Breast epithelium (tissue), 4 donors: ENCODE results near the gene NUP43. TPM values are rescaled to one million over a fixed set of nuclear protein-coding genes. Genes with fewer than 3 reads are reported as not detected.

Source experiments
- DNase-seq, 2 donors: peaks; one replicate each; pipeline ENCODE4 v3.0.0-alpha.2; 2019; ENCODE audit warnings: low spot score in 2 of 2
- H3K27ac ChIP-seq, 2 donors: fragments of 200-600 bp; sonication (generic) in 1 of 2; one replicate each; pipeline ENCODE4 v1.5.1; 2016 to 2019; ENCODE audit warnings: mild to moderate bottlenecking in 1 of 2
- H3K27me3 ChIP-seq, 2 donors: fragments of 200-600 bp; sonication (generic) in 1 of 2; one replicate each; pipeline versions ENCODE4 v1.5.1 to v1.6.0; 2017 to 2019; ENCODE audit warnings: control low read depth in 1 of 2, mild to moderate bottlenecking in 1 of 2
- H3K36me3 ChIP-seq: fragments of 200-600 bp; one replicate; pipeline ENCODE4 v1.5.1; 2019
- H3K4me1 ChIP-seq, 2 donors: fragments of 200-600 bp; sonication (generic); one replicate each; pipeline ENCODE4 v1.5.1; 2016 to 2019; ENCODE audit warnings: control low read depth in 1 of 2
- H3K4me3 ChIP-seq, 3 donors: fragments of 200-600 bp; sonication (generic); 1 replicate in 2 of 3; 2 replicates in 1 of 3; pipeline ENCODE4 v1.5.1; 2016 to 2019; ENCODE audit warnings: mild to moderate bottlenecking in 3 of 3, moderate library complexity in 2 of 3
- H3K9me3 ChIP-seq, 2 donors: fragments of 200-600 bp; sonication (generic) in 1 of 2; one replicate each; pipeline ENCODE4 v1.5.1; 2016 to 2019; ENCODE audit warnings: control low read depth in 1 of 2
- POLR2A ChIP-seq: fragments of 450-650 bp; IDR thresholded peaks from one replicate; pipeline ENCODE4 v1.6.1; 2016; ENCODE audit warnings: antibody characterized with exemption, mild to moderate bottlenecking, moderate library complexity
- POLR2AphosphoS5 ChIP-seq, 3 donors: sonication (generic); formaldehyde crosslinking; IDR thresholded peaks; one replicate each; pipeline ENCODE4 v1.6.1; 2017; ENCODE audit warnings: antibody characterized with exemption in 3 of 3
- intact Hi-C: fragments of 100-400 bp; cut with DNase I; formaldehyde crosslinking; loops from one replicate; pipeline ENCODE4 v1.15.1; 2023; ENCODE audit warnings: low total_unique reads
- total RNA-seq, 3 donors: library from RNA; depleted of rRNA; stranded (reverse); fragments of >200 nt; gene quantifications; one replicate each; pipeline ENCODE4 v1.1.0, GENCODE V29; 2016
- TF ChIP-seq, protein P1 (sequence below), 3 donors: fragments of 450-650 bp; IDR thresholded peaks; one replicate each; pipeline ENCODE4 v1.5.1; 2016 to 2017; ENCODE audit warnings: antibody characterized with exemption in 3 of 3, mild to moderate bottlenecking in 3 of 3, moderate library complexity in 3 of 3

The NUP43 gene
- total RNA-seq, 3 donors from 2014 or later = 15.5 to 27.8 (median 22.6) TPM

DNA sequence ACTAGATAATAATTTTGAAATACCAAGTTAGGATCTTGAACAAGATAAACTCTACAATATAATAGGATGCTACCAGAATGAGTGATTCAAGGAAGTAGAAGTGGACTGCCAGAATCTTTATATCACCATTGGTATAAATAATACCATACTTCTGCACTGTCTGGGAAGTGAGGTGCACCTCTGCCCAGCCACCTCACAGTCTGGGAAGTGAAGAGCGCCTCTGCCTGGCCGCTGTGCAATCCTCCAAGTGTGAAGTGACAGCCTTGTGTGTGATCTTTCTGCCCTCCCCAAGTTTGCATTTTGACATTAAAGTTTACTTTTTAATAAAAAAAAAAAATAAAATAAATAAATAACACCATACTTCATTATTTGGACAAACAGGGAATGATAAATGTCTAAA lies 47.2 kb downstream of the NUP43 start:
- H3K36me3 ChIP-seq = no peaks in the 10 kb centered on the region
- H3K4me1 ChIP-seq = no peaks in the 10 kb centered on the region
- no peaks in the 10 kb centered on the region for H3K27me3 ChIP-seq
- no peak for TF ChIP-seq POLR2AphosphoS5 (IDR thresholded peaks at IDR 0.05)
- TF ChIP-seq, protein P1, sequence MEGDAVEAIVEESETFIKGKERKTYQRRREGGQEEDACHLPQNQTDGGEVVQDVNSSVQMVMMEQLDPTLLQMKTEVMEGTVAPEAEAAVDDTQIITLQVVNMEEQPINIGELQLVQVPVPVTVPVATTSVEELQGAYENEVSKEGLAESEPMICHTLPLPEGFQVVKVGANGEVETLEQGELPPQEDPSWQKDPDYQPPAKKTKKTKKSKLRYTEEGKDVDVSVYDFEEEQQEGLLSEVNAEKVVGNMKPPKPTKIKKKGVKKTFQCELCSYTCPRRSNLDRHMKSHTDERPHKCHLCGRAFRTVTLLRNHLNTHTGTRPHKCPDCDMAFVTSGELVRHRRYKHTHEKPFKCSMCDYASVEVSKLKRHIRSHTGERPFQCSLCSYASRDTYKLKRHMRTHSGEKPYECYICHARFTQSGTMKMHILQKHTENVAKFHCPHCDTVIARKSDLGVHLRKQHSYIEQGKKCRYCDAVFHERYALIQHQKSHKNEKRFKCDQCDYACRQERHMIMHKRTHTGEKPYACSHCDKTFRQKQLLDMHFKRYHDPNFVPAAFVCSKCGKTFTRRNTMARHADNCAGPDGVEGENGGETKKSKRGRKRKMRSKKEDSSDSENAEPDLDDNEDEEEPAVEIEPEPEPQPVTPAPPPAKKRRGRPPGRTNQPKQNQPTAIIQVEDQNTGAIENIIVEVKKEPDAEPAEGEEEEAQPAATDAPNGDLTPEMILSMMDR (IDR thresholded peaks at IDR 0.05) = no peak
- TF ChIP-seq POLR2A = no peak
- H3K4me3 ChIP-seq = no peak overlapping the region
- no peak overlapping the region for H3K27ac ChIP-seq
- intact Hi-C loops = no loop called here
- no peaks in the 10 kb centered on the region for H3K9me3 ChIP-seq
- no peak for DNase-seq

DNA sequence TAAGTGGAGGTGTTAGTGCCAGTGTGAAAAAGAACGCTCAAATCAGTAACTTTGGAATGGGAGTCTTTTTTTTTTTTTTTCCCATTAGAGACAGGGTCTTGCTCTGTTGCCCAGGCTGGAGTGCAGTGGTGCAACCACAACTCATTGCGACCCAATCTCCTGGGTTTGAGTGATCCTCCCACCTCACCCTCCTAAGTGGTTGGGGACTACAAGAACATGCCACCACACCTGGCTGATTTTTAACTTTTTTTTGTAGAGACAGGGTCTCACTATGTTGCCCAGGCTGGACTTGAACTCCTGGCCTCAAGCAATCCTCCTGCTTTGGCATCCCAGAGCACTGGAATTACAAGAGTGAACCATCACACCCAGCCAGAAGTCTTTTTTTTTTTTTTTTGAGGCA lies 48.2 kb downstream of the NUP43 start:
- DNase-seq = no peak
- no peaks in the 10 kb centered on the region for H3K36me3 ChIP-seq
- TF ChIP-seq POLR2AphosphoS5 (IDR thresholded peaks at IDR 0.05) = no peak
- TF ChIP-seq POLR2A = no peak
- TF ChIP-seq, protein P1 (IDR thresholded peaks at IDR 0.05) = no peak
- H3K27me3 ChIP-seq = no peaks in the 10 kb centered on the region
- H3K9me3 ChIP-seq = no peaks in the 10 kb centered on the region
- no peak overlapping the region for H3K27ac ChIP-seq
- no peak overlapping the region for H3K4me3 ChIP-seq
- intact Hi-C loops = no loop called here
- no peaks in the 10 kb centered on the region for H3K4me1 ChIP-seq

DNA sequence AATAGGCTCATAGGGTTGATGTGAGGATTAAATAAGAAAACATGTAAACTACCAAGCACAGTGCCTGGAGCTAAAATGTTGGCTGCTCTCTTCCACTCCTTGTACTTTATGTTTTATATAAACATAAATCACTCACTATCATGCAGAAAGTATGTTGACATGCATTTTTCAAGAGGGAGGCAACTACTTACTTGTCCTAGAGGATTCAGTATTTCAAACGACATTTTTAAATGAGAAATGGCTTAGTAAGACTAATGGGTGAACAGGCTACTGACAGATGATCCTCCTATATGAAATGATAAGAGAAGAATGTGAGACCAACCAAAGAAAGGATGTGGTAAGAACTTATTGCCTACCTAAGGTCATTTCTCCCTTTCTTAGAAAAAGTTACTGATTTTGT lies 49.4 kb downstream of the NUP43 start:
- H3K4me1 ChIP-seq = no peaks in the 10 kb centered on the region
- H3K36me3 ChIP-seq = no peaks in the 10 kb centered on the region
- no peak overlapping the region for H3K27ac ChIP-seq
- DNase-seq = no peak
- intact Hi-C loops = no loop called here
- H3K4me3 ChIP-seq = no peak overlapping the region
- H3K27me3 ChIP-seq = no peaks in the 10 kb centered on the region
- no peaks in the 10 kb centered on the region for H3K9me3 ChIP-seq
- TF ChIP-seq POLR2AphosphoS5 (IDR thresholded peaks at IDR 0.05) (no peak), POLR2A (no peak)
- TF ChIP-seq, protein P1 (IDR thresholded peaks at IDR 0.05) = no peak

DNA sequence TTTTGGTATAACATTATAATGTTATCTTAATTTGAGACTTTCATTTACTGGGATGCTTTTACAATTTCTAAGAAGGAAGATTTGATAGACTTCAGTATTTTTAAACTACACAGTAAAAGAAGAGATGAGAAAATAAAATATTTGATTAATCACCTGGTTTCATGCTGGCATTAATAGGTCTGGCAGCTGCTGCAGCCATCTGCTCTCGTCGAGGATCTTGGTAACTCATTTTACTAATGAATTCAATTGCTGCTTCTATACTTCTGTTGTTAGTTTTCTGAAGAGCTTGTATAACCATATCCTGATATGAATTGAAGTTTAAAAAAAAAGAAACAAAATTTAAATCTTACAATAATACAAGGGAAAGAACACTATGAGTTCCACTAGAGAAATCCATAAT lies 51.4 kb downstream of the NUP43 start:
- intact Hi-C loops = no loop called here
- Histone ChIP-seq H3K27me3 (no peaks in the 10 kb centered on the region), H3K27ac (no peak overlapping the region), H3K9me3 (no peaks in the 10 kb centered on the region), H3K4me3 (no peak overlapping the region), H3K4me1 (no peaks in the 10 kb centered on the region), H3K36me3 (no peaks in the 10 kb centered on the region)
- DNase-seq = no peak
- TF ChIP-seq POLR2AphosphoS5 (IDR thresholded peaks at IDR 0.05) (no peak), POLR2A (no peak)
- TF ChIP-seq, protein P1 (IDR thresholded peaks at IDR 0.05) = no peak

DNA sequence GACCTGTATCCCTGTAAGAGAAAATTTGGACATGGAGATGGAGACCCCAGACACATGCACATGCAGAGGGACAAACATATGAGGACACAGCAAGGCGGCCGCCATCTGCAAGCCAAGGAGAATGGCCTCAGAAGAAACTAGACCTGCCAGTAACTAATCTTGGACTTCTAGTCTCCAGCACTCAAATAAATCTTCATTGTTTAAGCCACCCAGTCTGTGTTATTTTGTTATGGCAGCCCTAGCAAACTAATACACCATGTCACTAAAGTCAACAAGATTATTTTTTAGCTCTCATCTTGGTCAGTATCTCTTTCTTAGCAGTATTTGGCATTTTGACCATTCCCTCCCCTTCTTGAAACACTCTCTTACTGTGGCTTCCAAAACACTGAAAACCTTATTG lies 55.1 kb downstream of the NUP43 start:
- DNase-seq = no peak
- Histone ChIP-seq H3K36me3 (no peaks in the 10 kb centered on the region), H3K4me3 (no peak overlapping the region), H3K9me3 (no peaks in the 10 kb centered on the region), H3K4me1 (no peaks in the 10 kb centered on the region), H3K27ac (no peak overlapping the region), H3K27me3 (no peaks in the 10 kb centered on the region)
- intact Hi-C loops = no loop called here
- TF ChIP-seq POLR2AphosphoS5 (IDR thresholded peaks at IDR 0.05) = no peak
- TF ChIP-seq POLR2A = no peak
- TF ChIP-seq, protein P1 (IDR thresholded peaks at IDR 0.05) = no peak
